ENCODE measurements around the gene SMOC2.

The SMOC2 gene

GRCh38 chr6:168447282-168447681, 6.3 kb downstream of the SMOC2 start:
- DNase-seq (ENCODE audit: low read depth), result no peak

- no peak for DNase-seq (ENCODE audit: low read depth)
Measured at GRCh38 chr6:168447700-168448099, 6.7 kb downstream of the SMOC2 start.

- no peak for DNase-seq (ENCODE audit: low read depth)
Measured at GRCh38 chr6:168448243-168448855, 7.4 kb downstream of the SMOC2 start.

- no peak for DNase-seq (ENCODE audit: low read depth)
Measured at GRCh38 chr6:168450917-168451316, 9.9 kb downstream of the SMOC2 start.

DNA sequence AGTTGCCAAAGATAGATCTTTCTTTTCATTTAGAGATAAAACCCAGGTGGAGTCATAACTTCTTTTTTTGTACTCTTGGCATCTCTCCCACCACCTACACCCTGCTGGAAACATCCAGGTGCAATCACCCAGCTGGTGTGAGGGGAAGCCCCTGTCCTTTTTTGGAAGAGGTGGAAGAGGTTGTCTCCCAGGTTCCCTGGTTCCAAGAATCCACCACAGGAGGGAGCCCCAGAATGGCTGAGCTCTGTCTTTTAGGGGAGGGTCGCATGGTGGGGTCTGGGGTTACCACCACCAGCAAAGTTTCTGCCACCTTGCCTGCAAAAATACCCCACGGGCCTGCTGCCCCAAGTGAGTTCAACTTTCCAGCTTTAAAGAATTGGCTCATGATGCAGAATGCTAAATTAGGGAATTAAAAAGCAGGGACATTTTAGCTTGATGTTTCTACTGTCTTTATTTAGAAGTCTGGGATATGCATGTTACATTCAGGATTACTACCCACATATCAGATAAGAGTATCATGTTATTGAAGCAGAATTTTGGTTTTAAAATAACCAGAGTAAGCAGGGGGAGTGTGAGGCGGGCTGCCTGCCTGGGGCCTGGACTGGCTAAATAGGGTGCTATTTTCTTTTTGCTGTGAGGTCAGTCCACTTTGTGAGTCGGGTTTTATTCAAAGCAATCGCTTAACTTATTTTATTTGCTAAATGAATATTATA, 11.0 kb downstream of the SMOC2 start:
- no peak for DNase-seq (ENCODE audit: low read depth)

- DNase-seq (ENCODE audit: low read depth), result no peak
Measured at GRCh38 chr6:168452685-168453377, 11.8 kb downstream of the SMOC2 start.

- no peak for DNase-seq (ENCODE audit: low read depth)
Measured at GRCh38 chr6:168455847-168456530, 15.0 kb downstream of the SMOC2 start.

DNA sequence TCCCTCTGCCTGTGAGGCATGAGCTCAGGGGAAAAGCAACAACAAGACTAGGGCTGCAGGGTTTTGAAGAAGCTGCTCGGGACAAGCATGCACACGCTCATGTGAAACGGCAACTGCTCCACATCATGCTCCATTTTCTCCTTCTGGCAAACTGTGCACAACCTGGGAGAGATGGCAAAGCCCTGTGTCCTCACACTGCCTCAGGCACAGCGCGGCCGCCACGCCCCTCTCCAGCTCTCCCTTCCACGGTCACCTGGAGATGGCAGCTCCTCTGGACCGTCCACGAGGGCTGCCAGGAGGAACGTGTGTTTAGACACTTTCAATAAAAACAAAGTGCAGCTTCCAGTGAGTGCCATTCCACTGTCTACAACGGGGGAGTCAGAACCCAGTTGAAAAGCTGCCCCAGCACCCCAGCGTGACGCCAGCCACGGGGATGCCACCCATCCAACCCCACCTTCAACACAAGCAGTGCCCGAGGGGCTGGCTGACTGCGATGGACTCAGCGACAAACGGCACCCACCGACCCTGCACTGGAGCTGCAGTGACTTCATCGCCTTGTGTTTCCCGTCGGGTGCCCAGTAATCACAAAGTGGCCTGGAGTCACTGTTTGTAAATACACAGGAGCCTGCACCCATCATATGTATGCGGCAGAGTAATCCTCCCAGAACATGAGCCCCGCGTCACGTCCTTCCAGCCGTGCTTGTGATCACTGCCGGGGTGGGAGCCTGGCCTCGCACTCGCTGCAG, 16.1 kb downstream of the SMOC2 start:
- no peak for DNase-seq (ENCODE audit: low read depth)

GRCh38 chr6:168457653-168457934, 16.6 kb downstream of the SMOC2 start:
- no peak for DNase-seq (ENCODE audit: low read depth)

DNA sequence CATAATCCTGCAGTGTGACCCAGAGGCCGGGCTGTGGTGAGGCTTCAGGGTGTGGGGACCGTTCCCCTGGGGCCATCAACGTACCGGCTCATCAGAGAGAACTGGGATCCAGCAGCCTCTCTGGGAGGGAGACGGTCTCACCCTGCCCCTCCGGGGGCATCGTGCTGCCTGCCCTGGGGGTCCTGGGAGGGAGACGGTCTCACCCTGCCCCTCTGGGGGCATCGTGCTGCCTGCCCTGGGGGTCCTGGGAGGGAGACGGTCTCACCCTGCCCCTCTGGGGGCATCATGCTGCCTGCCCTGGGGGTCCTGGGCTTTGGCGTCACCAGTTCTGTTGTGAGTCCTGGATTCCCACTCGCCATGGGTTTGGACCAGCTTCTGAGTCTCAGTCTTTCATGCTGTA, 17.1 kb downstream of the SMOC2 start:
- DNase-seq (ENCODE audit: low read depth), result no peak

- DNase-seq (ENCODE audit: low read depth), result no peak
Measured at GRCh38 chr6:168459572-168459971, 18.6 kb downstream of the SMOC2 start.

GRCh38 chr6:168462289-168462853, 21.4 kb downstream of the SMOC2 start:
- DNase-seq (ENCODE audit: low read depth), result no peak

DNA sequence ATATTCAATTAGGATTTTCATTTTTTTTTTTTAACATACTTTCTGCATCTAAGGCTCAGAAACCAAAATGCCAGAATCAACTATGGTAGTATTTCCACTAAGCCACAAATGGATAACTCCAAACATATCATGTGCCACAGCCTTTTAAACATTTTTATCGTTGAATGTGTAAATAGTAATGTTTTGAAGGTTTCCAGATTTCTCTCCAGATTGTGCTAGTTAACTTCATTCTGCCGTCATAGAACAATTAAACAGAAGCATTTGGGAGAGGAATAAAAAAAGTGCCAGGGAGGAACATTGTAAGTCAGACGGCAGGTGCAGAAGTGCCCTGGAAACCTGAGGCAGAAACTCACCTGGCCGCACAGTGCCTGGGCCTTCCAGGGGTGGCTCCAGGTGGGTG, 23.6 kb downstream of the SMOC2 start:
- DNase-seq (ENCODE audit: low read depth), result no peak

DNA sequence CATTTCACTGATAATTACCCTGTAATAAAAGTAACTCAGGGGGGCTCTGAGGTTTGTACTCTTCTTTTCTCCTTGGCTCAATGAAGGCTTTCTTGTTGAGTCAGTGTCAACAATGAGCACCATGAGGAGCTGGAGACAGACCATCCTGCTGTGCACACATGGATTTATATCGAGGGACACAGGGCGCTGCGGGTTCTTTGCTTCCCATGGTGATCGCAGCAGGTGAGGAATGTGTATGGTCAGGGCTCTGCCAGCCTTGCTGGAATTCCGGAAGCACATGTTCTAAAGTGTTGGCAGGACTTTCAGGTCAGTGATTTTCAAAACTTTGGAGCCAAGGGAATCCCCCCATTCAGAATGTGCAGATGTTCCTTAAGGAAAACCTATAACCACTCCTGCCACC, 27.1 kb downstream of the SMOC2 start:
- DNase-seq (ENCODE audit: low read depth), result no peak

DNA sequence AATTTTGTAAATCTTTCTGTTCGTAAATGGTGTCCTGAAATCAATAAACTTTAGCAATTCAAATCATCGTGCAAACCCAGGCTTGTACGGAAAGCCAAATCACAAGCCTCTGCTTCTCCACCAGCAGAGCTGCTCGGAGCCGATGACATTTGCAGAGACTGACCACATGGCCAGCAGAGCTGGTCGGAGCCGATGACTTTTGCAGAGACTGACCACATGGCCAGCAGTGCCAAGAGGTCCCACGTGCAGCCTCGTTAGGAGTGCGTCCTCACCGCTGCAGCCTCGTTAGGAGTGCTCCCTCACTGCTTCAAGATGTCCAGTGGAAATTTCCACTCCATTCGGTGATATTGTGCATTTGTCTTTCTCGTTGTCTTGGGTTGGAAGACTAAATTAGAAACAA, 28.5 kb downstream of the SMOC2 start:
- no peak for DNase-seq (ENCODE audit: low read depth)

DNA sequence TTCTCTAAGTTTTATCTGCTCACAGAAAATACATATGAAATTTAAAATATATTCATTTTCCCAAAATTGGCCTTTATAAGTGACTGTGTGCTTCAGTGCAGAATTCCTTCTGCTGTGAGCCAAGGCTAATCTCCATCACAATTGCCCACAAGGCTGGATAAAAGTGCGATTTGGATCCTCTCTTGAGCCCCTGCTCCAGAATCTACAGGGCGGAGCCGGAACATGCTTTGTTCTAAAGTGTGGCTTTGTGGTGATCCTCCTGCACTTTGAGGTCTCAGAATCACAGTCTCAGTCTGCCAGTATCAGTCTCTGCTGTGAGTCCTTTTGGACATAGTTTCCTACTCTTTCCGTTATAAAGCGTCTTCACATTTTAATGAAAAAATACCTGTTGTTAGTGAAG, 28.9 kb downstream of the SMOC2 start:
- no peak for DNase-seq (ENCODE audit: low read depth)

DNA sequence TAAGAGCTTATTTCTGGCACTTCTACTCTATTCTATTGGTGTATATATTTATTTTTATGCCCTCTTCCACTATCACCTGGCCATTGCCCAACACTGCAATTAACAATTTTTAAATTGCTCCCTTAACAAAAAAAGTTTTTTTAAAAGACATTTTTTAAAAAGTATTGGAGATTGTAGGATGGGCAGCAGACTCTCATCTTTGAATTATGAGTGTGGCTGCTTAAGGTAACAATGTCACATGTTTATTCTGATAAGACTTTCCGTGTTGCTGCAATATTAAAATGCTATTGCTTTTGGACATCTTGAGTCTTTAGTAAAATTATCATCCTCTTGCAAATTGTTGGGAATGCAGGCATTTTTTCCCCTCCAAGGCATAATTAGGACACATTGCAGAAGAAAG, 31.4 kb downstream of the SMOC2 start:
- no peak for DNase-seq (ENCODE audit: low read depth)

DNA sequence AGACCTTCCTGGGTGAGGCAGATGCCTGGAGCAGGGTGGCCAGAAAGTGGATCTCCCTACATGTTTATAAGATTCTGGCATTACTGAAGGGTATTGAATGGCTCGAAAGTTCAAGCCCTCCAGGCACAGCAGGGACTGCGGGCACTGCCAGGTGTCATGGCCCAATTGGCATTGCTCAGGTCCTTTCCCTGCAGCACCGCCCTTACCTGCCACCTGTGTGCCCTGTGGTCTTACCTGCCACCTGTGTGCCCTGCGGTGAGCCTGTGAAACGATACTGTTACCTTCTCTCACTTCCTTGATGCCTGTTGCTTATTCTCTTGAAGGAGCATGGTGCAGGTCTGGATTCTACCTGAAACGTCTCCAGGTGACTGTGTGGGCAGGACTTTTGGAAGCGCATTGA, 32.2 kb downstream of the SMOC2 start:
- DNase-seq (ENCODE audit: low read depth), result no peak

- DNase-seq (ENCODE audit: low read depth), result no peak
Measured at GRCh38 chr6:168475188-168476013, 34.4 kb downstream of the SMOC2 start.

DNA sequence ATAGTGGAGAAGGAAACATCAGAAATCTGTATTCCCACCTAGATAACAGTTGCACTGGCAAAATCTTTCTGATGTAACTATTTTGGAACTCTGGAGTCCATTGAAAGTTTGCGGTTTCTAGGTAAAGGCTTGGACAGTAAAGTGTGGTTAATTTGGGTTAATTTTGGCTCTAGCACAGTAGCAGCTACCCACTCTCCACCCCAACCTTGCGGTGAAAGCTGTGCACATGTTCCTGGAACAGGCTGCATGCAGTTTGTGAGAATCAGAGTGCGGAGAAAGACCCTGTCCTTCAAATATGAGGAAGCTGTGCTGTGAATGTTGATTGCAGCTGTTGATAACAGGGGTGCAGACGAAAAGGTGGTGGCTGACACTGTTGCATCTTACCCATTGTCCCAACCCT, 38.4 kb downstream of the SMOC2 start:
- DNase-seq (ENCODE audit: low read depth), result no peak

GRCh38 chr6:168480481-168480880, 39.5 kb downstream of the SMOC2 start:
- no peak for DNase-seq (ENCODE audit: low read depth)

All from activated T-cell treated with anti-CD3 and anti-CD28 coated beads for 1 hour (primary cell).